Neuronal stem cell (in vitro differentiated cells): ENCODE results near the gene ANKS6.

Experiments used
- DNase-seq: peaks from one replicate; pipeline ENCODE4 v3.0.0-alpha.2; 2013; ENCODE audit warnings: low spot score
- H2AFZ ChIP-seq: one replicate; pipeline ENCODE4 v1.6.1; 2013; ENCODE audit warnings: mild to moderate bottlenecking, low read length, inconsistent platforms
- H2AK5ac ChIP-seq: 2 replicates; pipeline ENCODE4 v1.6.1; 2013; ENCODE audit warnings: low read depth, mild to moderate bottlenecking, inconsistent platforms, low read length, moderate library complexity, mixed read lengths
- H2BK120ac ChIP-seq: 2 replicates; pipeline ENCODE4 v1.6.1; 2013; ENCODE audit warnings: low read depth, mild to moderate bottlenecking, inconsistent platforms, low read length, moderate library complexity, mixed read lengths
- H2BK12ac ChIP-seq: one replicate; pipeline ENCODE4 v1.6.1; 2013; ENCODE audit warnings: low read length, inconsistent platforms
- H2BK15ac ChIP-seq: 2 replicates; pipeline ENCODE4 v1.6.1; 2013; ENCODE audit warnings: mild to moderate bottlenecking, low read length, inconsistent platforms, mixed read lengths
- H2BK5ac ChIP-seq: one replicate; pipeline ENCODE4 v1.6.1; 2013; ENCODE audit warnings: inconsistent platforms, mild to moderate bottlenecking, low read length, moderate library complexity
- H3K14ac ChIP-seq: one replicate; pipeline ENCODE4 v1.6.1; 2013; ENCODE audit warnings: low read length, inconsistent platforms
- H3K18ac ChIP-seq: 2 replicates; pipeline ENCODE4 v1.6.1; 2013; ENCODE audit warnings: low read length, inconsistent platforms
- H3K23ac ChIP-seq: 2 replicates; pipeline ENCODE4 v1.6.1; 2013; ENCODE audit warnings: low read depth, mild to moderate bottlenecking, mixed read lengths, low read length, inconsistent platforms; ENCODE audit not compliant: poor library complexity
- H3K27ac ChIP-seq: replicated peaks from 3 replicates; pipeline ENCODE4 v1.5.1; 2013; ENCODE audit warnings: low read length, inconsistent platforms
- H3K27me3 ChIP-seq, 3 experiments: 2 replicates each; pipeline ENCODE4 v1.6.1; 2013; ENCODE audit warnings: low read length in 3 of 3, mild to moderate bottlenecking in 2 of 3, inconsistent platforms in 1 of 3, low read depth in 1 of 3, mixed read lengths in 1 of 3, moderate library complexity in 1 of 3; ENCODE audit not compliant: control insufficient read depth in 3 of 3, insufficient read depth in 3 of 3
- H3K36me3 ChIP-seq, 2 donors: replicated peaks in 1 of 2; 2 replicates each; pipeline ENCODE4 v1.6.1; 2013; ENCODE audit warnings: low read length in 2 of 2; ENCODE audit not compliant: control insufficient read depth in 2 of 2, insufficient read depth in 2 of 2
- H3K4ac ChIP-seq: 2 replicates; pipeline ENCODE4 v1.6.1; 2013; ENCODE audit warnings: inconsistent platforms, mild to moderate bottlenecking, low read length, moderate library complexity
- H3K4me1 ChIP-seq, 2 donors: 1 replicate in 1 of 2; 2 replicates in 1 of 2; pipeline ENCODE4 v1.6.1; 2013; ENCODE audit warnings: low read length in 2 of 2, low read depth in 1 of 2; ENCODE audit not compliant: control insufficient read depth in 2 of 2, insufficient read depth in 1 of 2
- H3K4me2 ChIP-seq: one replicate; pipeline ENCODE4 v1.6.1; 2013; ENCODE audit warnings: mild to moderate bottlenecking, low read length, inconsistent platforms; ENCODE audit not compliant: insufficient read depth, poor library complexity, severe bottlenecking
- H3K4me3 ChIP-seq, 2 donors: 2 replicates each; pipeline ENCODE4 v1.5.1; 2013; ENCODE audit warnings: low read length in 2 of 2, mild to moderate bottlenecking in 2 of 2, inconsistent platforms in 1 of 2, moderate library complexity in 1 of 2
- H3K79me1 ChIP-seq: one replicate; pipeline ENCODE4 v1.6.1; 2013; ENCODE audit warnings: low read depth, mild to moderate bottlenecking, inconsistent platforms, low read length, moderate library complexity
- H3K9ac ChIP-seq: one replicate; pipeline ENCODE4 v1.6.1; 2013; ENCODE audit warnings: mild to moderate bottlenecking, low read depth, low read length, inconsistent platforms; ENCODE audit not compliant: poor library complexity
- H3K9me3 ChIP-seq, 2 donors: replicated peaks in 1 of 2; 2 replicates each; pipeline versions ENCODE3 to v1.6.1; 2013; ENCODE audit warnings: low read length in 2 of 2, mild to moderate bottlenecking in 2 of 2, inconsistent platforms in 1 of 2, low read depth in 1 of 2, mixed read lengths in 1 of 2, moderate library complexity in 1 of 2; ENCODE audit not compliant: control insufficient read depth in 2 of 2, insufficient read depth in 1 of 2
- H4K8ac ChIP-seq: one replicate; pipeline ENCODE4 v1.6.1; 2013; ENCODE audit warnings: low read depth, mild to moderate bottlenecking, inconsistent platforms, low read length, moderate library complexity
- H4K91ac ChIP-seq: one replicate; pipeline ENCODE4 v1.6.1; 2013; ENCODE audit warnings: low read length, low read depth, mild to moderate bottlenecking, inconsistent platforms; ENCODE audit not compliant: poor library complexity
- WGBS, 2 donors: extraction: QIAGEN DNeasy Blood & Tissue Kit; methylation state at CpG; one replicate each; pipeline ENCODE4 v1.1.7; 2013; ENCODE audit warnings: missing lambda C conversion rate in 2 of 2, mixed read lengths in 1 of 2; ENCODE audit not compliant: insufficient read length in 2 of 2, insufficient replicate concordance in 1 of 2; ENCODE audit errors: extremely low coverage in 2 of 2; 5-methylcytosine and 5-hydroxymethylcytosine counted together

Gene ANKS6

GRCh38 chr9:98823666-98824334 is 27.4 kb upstream of the ANKS6 start:
- H3K4ac ChIP-seq = no peak overlapping the region
- no peak overlapping the region for H3K4me2 ChIP-seq
- H3K79me1 ChIP-seq = no peaks in the 10 kb centered on the region
- H2AFZ ChIP-seq = no peak overlapping the region
- peaks cover 0 to 2% of the 10 kb centered on the region in 2 donors for H3K4me1 ChIP-seq
- no peak overlapping the region for H4K8ac ChIP-seq
- peaks cover 0 to 5% of the 10 kb centered on the region in 2 donors for H3K9me3 ChIP-seq
- no peak overlapping the region for H3K18ac ChIP-seq
- H2BK5ac ChIP-seq = no peak overlapping the region
- peak overlapping the region; percentile 18 for H3K23ac ChIP-seq
- no CpG with 5 or more reads among the region's 3 CpGs for WGBS, 2 donors
- H2BK120ac ChIP-seq = no peak overlapping the region
- no peak overlapping the region for H2BK15ac ChIP-seq
- no peak for DNase-seq
- no peak overlapping the region for H3K27ac ChIP-seq
- no peak overlapping the region for H3K14ac ChIP-seq
- no peak overlapping the region for H2BK12ac ChIP-seq
- peak overlapping the region in 1 of 2 donors; percentile 33 for H3K4me3 ChIP-seq
- no peak overlapping the region for H4K91ac ChIP-seq
- peaks cover 0 to 7% of the 10 kb centered on the region in 2 donors for H3K36me3 ChIP-seq
- H3K27me3 ChIP-seq = no peaks in the 10 kb centered on the region
- H3K9ac ChIP-seq = no peak overlapping the region
- no peak overlapping the region for H2AK5ac ChIP-seq

GRCh38 chr9:98822661-98823060 is 26.3 kb upstream of the ANKS6 start:
- no peak overlapping the region for H2AK5ac ChIP-seq
- DNase-seq = no peak
- no peaks in the 10 kb centered on the region for H3K27me3 ChIP-seq
- H3K4me2 ChIP-seq = no peak overlapping the region
- peaks cover 0 to 5% of the 10 kb centered on the region in 2 donors for H3K9me3 ChIP-seq
- H3K4me3 ChIP-seq = no peak overlapping the region
- no peak overlapping the region for H3K27ac ChIP-seq
- no peak overlapping the region for H2BK120ac ChIP-seq
- no peak overlapping the region for H4K8ac ChIP-seq
- no peak overlapping the region for H3K18ac ChIP-seq
- no peak overlapping the region for H2AFZ ChIP-seq
- no peak overlapping the region for H3K14ac ChIP-seq
- H3K79me1 ChIP-seq = no peaks in the 10 kb centered on the region
- H3K4me1 ChIP-seq = no peaks in the 10 kb centered on the region
- no peak overlapping the region for H4K91ac ChIP-seq
- no CpG with 5 or more reads among the region's 6 CpGs for WGBS, 2 donors
- no peak overlapping the region for H3K4ac ChIP-seq
- no peak overlapping the region for H2BK12ac ChIP-seq
- H3K9ac ChIP-seq = no peak overlapping the region
- no peak overlapping the region for H2BK5ac ChIP-seq
- no peak overlapping the region for H3K23ac ChIP-seq
- no peak overlapping the region for H2BK15ac ChIP-seq
- peaks cover 0 to 4% of the 10 kb centered on the region in 2 donors for H3K36me3 ChIP-seq

- peaks cover 0 to 4% of the 10 kb centered on the region in 2 donors for H3K36me3 ChIP-seq
- no peak overlapping the region for H4K91ac ChIP-seq
- no peak overlapping the region for H2BK12ac ChIP-seq
- no peak overlapping the region for H2BK5ac ChIP-seq
- no peak overlapping the region for H2AK5ac ChIP-seq
- no peaks in the 10 kb centered on the region for H3K4me1 ChIP-seq
- H3K23ac ChIP-seq = no peak overlapping the region
- H4K8ac ChIP-seq = no peak overlapping the region
- no peak overlapping the region for H3K14ac ChIP-seq
- no peak overlapping the region for H3K27ac ChIP-seq
- H3K27me3 ChIP-seq = no peaks in the 10 kb centered on the region
- no peak overlapping the region for H2AFZ ChIP-seq
- H3K9ac ChIP-seq = no peak overlapping the region
- WGBS, 2 donors = no CpG with 5 or more reads among the region's 2 CpGs
- H2BK120ac ChIP-seq = no peak overlapping the region
- H3K4ac ChIP-seq = no peak overlapping the region
- no peak overlapping the region for H3K18ac ChIP-seq
- H3K4me2 ChIP-seq = no peak overlapping the region
- H3K79me1 ChIP-seq = no peaks in the 10 kb centered on the region
- peaks cover 0 to 5% of the 10 kb centered on the region in 2 donors for H3K9me3 ChIP-seq
- H2BK15ac ChIP-seq = no peak overlapping the region
- DNase-seq = no peak
- no peak overlapping the region for H3K4me3 ChIP-seq
These were observed 25.5 kb upstream of the ANKS6 start for GRCh38 chr9:98821831-98822230.

- Histone ChIP-seq H3K9ac (no peak overlapping the region), H3K4me2 (no peak overlapping the region), H2BK15ac (no peak overlapping the region), H3K9me3 (peaks cover 0 to 2% of the 10 kb centered on the region in 2 donors), H3K27me3 (no peaks in the 10 kb centered on the region), H4K91ac (no peak overlapping the region), H2BK12ac (no peak overlapping the region), H2BK5ac (no peak overlapping the region), H2BK120ac (no peak overlapping the region), H3K79me1 (no peaks in the 10 kb centered on the region), H3K4ac (no peak overlapping the region), H4K8ac (no peak overlapping the region), H3K4me3 (no peak overlapping the region), H3K27ac (no peak overlapping the region), H3K4me1 (no peaks in the 10 kb centered on the region), H3K36me3 (peaks cover 0 to 1% of the 10 kb centered on the region in 2 donors), H2AK5ac (no peak overlapping the region), H3K14ac (no peak overlapping the region), H2AFZ (no peak overlapping the region), H3K23ac (no peak overlapping the region), H3K18ac (no peak overlapping the region)
- no peak for DNase-seq
- no CpG with 5 or more reads among the region's 3 CpGs for WGBS, 2 donors
These were observed 22.9 kb upstream of the ANKS6 start for GRCh38 chr9:98819231-98819630.
